HG03378 (cell line): ENCODE data around the gene MRGPRD.
"Not testable (repeated sequence)": the region's sequence is repeated elsewhere in the genome, so short reads cannot be mapped to it uniquely, and the experiment has no call there.

Experiments
- ATAC-seq: cut with Tn5 transposase; IDR thresholded peaks from one replicate; pipeline ENCODE4 v1.9.1; 2021; ENCODE audit warnings: mild to moderate bottlenecking, moderate library complexity; ENCODE audit not compliant: unreplicated experiment

The MRGPRD gene

GRCh38 chr11:69005631-69006368 is 25.0 kb upstream of the MRGPRD start:
- no peak for ATAC-seq

GRCh38 chr11:69005183-69005630 is 24.4 kb upstream of the MRGPRD start:
- no peak for ATAC-seq

- no peak for ATAC-seq
Observed at GRCh38 chr11:69004411-69005182, 23.8 kb upstream of the MRGPRD start.

- no peak for ATAC-seq
Observed at GRCh38 chr11:69003866-69004367, 23.1 kb upstream of the MRGPRD start.

- no peak for ATAC-seq
Observed at GRCh38 chr11:69003301-69003865, 22.6 kb upstream of the MRGPRD start.

GRCh38 chr11:69002570-69003231 is 21.9 kb upstream of the MRGPRD start:
- no peak for ATAC-seq

GRCh38 chr11:69002110-69002569 is 21.4 kb upstream of the MRGPRD start:
- no peak for ATAC-seq

- no peak for ATAC-seq
Observed at GRCh38 chr11:69001243-69002081, 20.7 kb upstream of the MRGPRD start.

GRCh38 chr11:69000831-69001242 is 20.1 kb upstream of the MRGPRD start:
- ATAC-seq: no peak

GRCh38 chr11:69000391-69000790 is 19.6 kb upstream of the MRGPRD start:
- ATAC-seq: no peak

GRCh38 chr11:68999748-69000355 is 19.1 kb upstream of the MRGPRD start:
- not testable (repeated sequence) for ATAC-seq

- ATAC-seq: no peak
Observed at GRCh38 chr11:68999093-68999747, 18.4 kb upstream of the MRGPRD start.

GRCh38 chr11:68998390-68998911 is 17.7 kb upstream of the MRGPRD start:
- no peak for ATAC-seq

GRCh38 chr11:68997995-68998348 is 17.2 kb upstream of the MRGPRD start:
- no peak for ATAC-seq

- no peak for ATAC-seq
Observed at GRCh38 chr11:68997124-68997994, 16.6 kb upstream of the MRGPRD start.

- ATAC-seq: no peak
Observed at GRCh38 chr11:68996376-68997123, 15.8 kb upstream of the MRGPRD start.

GRCh38 chr11:68994894-68995285 is 14.1 kb upstream of the MRGPRD start:
- no peak for ATAC-seq
